ENCODE results near the gene HAGHL.

DNA sequence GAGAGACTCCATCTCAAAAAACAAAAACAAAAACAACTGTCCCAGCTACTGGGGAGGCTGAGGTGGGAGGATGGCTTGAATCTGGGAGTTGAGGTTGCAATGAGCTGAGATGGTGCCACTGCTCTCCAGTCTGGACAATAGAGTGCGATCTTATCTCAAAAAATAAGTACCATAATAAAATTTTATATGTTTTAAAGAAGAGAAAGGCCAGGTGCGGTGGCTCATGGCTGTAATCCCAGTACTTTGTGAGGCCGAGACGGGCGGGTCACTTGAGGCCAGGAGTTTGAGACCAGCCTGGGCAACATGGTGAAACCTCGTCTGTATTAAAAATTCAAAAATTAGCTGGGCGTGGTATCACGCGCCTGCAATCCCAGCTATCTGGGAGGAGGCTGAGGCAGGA, 49.9 kb downstream of the HAGHL start:
- TF ChIP-seq, protein P1, sequence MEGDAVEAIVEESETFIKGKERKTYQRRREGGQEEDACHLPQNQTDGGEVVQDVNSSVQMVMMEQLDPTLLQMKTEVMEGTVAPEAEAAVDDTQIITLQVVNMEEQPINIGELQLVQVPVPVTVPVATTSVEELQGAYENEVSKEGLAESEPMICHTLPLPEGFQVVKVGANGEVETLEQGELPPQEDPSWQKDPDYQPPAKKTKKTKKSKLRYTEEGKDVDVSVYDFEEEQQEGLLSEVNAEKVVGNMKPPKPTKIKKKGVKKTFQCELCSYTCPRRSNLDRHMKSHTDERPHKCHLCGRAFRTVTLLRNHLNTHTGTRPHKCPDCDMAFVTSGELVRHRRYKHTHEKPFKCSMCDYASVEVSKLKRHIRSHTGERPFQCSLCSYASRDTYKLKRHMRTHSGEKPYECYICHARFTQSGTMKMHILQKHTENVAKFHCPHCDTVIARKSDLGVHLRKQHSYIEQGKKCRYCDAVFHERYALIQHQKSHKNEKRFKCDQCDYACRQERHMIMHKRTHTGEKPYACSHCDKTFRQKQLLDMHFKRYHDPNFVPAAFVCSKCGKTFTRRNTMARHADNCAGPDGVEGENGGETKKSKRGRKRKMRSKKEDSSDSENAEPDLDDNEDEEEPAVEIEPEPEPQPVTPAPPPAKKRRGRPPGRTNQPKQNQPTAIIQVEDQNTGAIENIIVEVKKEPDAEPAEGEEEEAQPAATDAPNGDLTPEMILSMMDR (IDR thresholded peaks at IDR 0.05; ENCODE audit: poor library complexity) = no peak
- TF ChIP-seq EZH2 (IDR thresholded peaks at IDR 0.05; ENCODE audit: borderline replicate concordance) (no peak), EZH2phosphoT487 (IDR thresholded peaks at IDR 0.05; ENCODE audit: low read depth, severe bottlenecking, unreplicated experiment) (no peak)
